D341Med (cell line): ENCODE results near the gene CIITA.
"Not testable (repeated sequence)": the region's sequence is repeated elsewhere in the genome, so short reads cannot be mapped to it uniquely, and the experiment has no call there.

Experiments
- DNase-seq: peaks from one replicate; pipeline ENCODE4 v3.0.0; 2012; ENCODE audit warnings: low spot score

The CIITA gene

DNA sequence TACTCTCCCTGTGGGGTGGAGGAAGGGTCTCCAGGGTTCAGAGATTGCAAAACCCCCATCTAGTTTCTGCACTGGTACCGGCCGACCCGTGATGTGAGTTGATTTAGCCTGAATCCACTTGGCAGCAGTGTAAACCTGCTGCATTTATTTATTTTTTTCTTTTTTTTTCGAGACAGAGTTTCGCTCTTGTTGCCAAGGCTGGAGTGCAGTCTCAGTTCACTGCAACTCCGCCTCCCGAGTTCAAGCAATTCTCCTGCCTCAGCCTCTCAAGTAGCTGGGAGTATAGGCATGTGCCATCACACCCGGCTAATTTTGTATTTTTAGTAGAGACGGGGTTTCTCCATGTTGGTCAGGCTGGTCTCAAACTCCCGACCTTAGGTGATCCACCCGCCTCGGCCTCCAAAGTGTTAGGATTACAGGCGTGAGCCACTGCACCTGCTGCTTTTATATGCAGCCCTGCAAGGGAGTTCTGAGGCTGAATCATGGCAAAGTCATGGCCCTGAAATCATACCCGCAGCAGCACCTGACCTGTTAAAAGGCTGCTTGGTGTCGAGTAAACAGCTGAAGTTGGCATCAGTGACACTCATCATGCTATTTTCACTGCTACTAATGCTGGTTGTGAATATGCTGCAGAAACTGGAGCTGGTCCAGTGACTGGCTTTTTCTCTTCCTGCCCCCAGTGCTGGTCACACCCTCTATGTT lies 43.9 kb downstream of the CIITA start:
- DNase-seq, result no peak

- DNase-seq, result no peak
Observed at GRCh38 chr16:10921536-10922327, 44.7 kb downstream of the CIITA start.

- DNase-seq, result no peak
Observed at GRCh38 chr16:10922328-10923145, 45.5 kb downstream of the CIITA start.

DNA sequence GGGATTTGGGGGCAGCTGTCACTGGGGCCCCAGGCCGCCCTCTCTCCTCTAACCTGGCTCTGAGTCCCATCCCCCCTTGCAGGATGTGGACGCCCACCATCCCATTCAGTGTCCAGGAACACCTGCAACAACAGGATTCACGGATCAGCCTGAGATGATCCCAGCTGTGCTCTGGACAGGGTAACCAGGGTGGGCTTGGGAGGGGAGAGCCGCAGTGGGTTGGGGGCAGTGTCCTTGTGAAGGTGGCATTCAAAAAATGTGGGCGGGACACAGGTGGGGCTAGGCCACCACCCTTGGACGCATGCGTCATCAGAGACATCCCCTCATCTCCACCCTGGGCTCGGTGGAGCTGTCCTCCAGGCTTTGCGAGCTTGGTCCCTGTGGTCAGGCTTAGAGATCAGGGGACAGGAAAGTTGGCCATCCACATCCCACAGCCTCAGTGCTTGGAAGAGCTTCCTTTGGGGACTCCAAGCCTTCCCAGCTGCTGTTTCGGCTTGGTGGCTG lies 46.2 kb downstream of the CIITA start:
- DNase-seq, result no peak

- DNase-seq, result no peak
Observed at GRCh38 chr16:10923650-10924214, 46.7 kb downstream of the CIITA start.

DNA sequence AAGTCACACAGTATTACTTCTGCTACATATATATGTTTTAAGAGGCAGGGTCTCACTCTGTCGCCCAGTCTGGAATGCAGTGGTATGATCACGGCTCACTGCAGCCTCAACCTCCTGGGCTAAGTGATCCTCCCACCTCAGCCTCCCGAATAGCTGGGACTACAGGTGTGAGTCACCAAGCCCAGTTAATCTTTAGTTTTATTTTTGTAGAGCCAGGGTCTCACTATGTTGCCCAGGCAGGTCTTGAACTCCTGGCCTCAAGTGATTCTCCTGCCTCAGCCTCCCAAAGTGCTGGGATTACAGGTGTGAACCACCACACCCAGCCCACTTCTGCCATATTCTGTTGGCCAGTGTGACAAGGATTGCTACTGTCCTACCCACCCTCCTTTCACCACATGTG lies 48.3 kb downstream of the CIITA start:
- DNase-seq, result not testable (repeated sequence)

- no peak for DNase-seq
Observed at GRCh38 chr16:10926094-10926493, 49.1 kb downstream of the CIITA start.

DNA sequence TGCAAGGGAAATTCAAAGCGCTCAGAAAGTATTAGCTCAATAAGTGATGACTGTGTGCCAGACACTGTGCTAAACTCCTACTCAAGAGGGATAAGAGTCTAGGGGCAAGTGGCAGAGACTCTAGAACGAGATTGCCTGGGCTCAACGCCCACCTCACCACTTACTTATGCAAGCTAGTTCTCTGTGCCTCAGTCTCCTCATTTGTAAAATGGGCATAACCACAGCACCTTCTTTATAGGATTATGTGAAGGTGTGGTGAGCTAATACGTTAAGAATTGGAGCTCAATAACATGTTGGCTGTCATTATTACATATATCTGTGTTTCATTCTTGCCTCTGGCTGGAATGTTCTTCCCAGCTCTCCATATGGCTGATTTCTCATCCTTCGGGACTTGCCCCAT lies 49.9 kb downstream of the CIITA start:
- DNase-seq, result no peak

DNA sequence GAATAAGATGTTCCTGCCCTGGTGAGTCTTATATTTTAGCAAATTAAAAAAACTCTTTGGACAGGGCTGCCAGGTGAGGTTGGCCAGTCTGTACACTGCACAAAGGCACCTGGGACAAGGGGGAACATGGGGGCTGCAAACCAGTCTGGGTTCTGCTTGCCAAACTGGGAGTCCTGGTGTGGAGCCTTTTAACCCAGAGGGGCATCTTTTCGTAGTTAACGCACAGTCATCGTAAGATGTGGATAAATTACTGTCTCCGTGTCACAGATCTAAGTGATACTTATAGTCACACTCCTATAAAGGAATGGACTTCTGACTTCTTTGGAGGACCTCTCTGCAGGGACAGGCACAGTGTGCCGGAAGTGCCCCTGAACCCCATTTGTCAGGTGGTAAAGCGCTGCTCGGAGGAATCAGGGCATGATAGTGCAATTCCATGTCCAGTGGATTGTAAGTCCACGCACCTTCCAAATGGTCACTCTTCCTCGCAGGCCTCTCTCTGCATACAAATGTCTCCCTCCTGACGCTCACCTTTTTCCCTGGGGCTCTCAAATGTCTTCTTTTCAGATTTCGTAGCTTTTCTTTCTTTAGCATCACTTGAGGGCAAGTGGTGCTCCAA lies 50.6 kb downstream of the CIITA start:
- DNase-seq, result no peak

DNA sequence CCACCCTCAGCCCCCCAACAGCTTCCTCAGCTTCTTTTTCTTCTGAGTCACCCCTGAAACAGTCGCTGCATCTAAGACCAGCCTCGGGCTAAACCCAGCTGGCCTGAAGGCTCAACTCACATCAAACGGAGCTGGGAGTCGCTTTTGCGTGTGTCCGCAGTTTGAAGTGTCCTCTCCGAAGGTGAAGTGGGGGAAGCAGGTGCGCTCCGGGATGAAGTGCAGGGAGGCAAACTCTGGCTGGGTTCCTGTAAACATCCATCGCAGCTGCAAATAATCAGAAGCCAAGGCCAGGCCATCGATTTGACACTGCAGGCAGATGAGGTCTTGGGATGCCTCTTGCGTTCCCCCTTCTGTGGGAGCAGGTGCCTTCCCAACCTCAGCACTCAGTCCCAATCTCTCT lies 52.1 kb downstream of the CIITA start:
- not testable (repeated sequence) for DNase-seq

DNA sequence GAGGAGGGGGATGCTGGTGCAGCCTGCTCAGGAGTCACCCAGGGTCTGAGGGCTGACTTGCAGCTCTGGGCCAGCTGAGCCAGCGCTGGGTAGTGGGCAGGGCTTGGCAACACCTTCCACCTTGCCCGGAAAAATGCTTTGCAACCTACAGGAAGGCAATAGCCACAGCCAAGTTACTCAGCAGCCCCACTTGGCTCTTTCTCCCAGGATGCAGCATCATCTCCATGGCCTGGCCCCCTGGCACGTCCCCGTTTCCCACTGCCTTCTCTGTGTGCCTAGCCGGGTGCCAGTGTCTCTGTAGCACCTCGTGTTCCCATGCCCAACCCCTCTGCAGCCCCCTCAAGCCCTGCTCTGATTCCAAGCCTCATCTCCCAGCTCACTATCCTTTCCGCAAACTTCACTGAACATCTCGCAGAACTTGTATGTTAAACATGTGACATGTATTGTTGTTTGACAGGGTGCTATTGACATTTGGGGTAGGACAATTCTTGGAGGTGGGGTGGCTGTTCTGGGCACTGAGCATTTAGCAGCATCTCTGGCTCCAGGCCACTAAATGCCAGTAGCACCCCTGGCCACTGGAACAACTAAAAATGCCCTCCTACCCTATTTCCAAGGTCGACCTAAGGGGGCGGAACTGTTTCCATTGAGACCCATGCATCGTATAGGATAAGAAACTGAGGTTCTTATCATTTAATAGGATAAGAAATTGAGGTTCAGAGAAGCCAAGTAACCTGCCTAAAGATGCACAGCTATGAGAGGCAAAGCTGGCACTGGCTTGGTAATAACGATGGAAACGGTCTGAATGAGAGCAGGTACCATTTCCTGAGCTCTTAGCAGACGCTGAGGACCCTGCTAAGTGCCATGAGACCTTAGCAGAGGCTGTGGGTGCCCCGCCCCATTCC lies 53.1 kb downstream of the CIITA start:
- DNase-seq, result no peak

DNA sequence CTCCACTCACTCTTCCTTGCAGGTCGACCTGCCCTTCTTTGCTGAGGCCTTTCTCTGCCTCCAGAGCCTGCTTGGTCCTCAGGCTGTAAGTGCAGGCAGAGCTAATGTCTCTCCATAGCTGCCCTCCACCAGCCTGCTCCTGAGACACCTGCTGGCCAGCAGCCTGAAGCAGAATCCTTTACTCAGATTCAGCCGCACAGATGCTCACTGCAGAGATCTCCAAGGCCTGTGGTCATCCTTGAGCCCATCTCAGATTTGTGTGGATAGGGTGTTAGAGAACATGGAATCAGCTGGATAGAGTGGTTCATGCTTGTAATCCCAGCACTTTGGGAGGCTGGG lies 53.7 kb downstream of the CIITA start:
- DNase-seq, result no peak

DNA sequence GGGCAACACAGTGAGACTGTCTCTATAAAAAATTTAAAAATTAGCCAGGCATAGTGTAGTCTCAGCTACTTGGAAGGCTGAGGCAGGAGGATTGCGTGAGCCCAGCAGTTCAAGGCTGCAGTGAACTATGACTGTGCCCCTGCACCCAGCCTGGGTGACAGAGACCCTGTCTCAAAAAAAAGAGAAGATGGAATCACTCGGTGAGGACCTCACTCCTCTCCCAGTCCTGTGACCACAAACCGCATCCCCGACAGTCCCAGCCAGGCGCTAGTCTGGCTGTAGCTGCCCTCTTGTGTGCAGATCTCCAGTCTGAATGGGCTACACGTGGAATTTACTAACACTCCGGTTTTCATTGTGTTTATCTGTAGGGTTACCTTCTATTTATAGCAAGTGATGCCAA lies 54.1 kb downstream of the CIITA start:
- no peak for DNase-seq

- DNase-seq, result no peak
Observed at GRCh38 chr16:10931977-10932632, 55.1 kb downstream of the CIITA start.

DNA sequence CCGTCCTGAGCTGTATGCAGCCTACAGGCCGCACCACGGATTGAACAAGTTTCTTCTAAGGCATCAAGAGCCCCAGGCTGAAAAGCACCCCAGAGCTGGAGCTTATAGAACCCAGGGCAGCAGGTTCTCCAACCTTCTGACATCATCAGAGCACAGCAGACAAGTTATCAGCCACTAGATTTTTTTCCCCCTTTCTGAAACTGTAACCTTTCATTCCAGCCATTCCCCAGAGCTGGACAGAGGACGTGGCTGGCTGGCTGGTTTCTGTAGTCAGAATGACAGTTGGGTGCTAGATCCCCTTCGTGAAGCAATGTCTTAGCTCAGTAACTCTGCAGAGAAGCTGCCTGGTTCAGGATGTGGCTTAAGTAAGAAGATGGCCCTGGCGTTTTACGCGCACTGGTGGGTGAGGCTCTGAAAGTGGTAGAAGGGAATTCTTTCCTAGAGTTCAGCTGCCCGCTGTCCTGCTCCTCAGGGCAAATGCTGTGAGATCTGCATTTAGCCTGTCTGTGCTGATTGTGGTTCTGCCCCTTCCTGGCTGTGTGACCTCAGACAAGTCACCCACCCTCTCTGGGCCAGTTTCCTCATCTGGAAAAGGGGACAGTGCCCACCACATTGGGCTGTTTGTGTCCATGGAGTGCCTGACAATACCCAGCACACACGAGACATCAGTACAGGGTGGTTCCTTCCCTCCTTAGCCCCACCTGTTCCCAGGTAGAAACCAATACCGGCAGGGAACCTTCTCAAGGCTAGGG lies 56.1 kb downstream of the CIITA start:
- DNase-seq, result no peak

- DNase-seq, result no peak
Observed at GRCh38 chr16:10933865-10934264, 56.9 kb downstream of the CIITA start.

- DNase-seq, result no peak
Observed at GRCh38 chr16:10934325-10935107, 57.5 kb downstream of the CIITA start.

- no peak for DNase-seq
Observed at GRCh38 chr16:10935226-10935915, 58.4 kb downstream of the CIITA start.
